Right cardiac atrium (tissue), 5 donors: ENCODE results near the gene APLP2. TPM values are rescaled to one million over a fixed set of nuclear protein-coding genes. Genes with fewer than 3 reads are reported as not detected.

ENCODE experiments used
- ATAC-seq, 2 donors: fragments of 200-7000 bp; cut with Tn5 transposase; one replicate each; pipeline versions ENCODE4 v1.8.0 to v1.9.1; 2020; ENCODE audit warnings: moderate library complexity in 2 of 2, mild to moderate bottlenecking in 1 of 2
- DNase-seq, 3 donors: peaks; one replicate each; pipeline ENCODE4 v3.0.0-alpha.2; 2020
- H3K27ac ChIP-seq: one replicate; pipeline ENCODE4 v1.5.1; 2013; ENCODE audit warnings: mild to moderate bottlenecking, low read length, control low read depth, moderate library complexity
- H3K27me3 ChIP-seq: one replicate; pipeline ENCODE4 v1.6.1; 2013; ENCODE audit not compliant: control insufficient read depth, insufficient read depth
- H3K4me1 ChIP-seq: one replicate; pipeline ENCODE4 v1.6.1; 2013; ENCODE audit warnings: low read length; ENCODE audit not compliant: control insufficient read depth, insufficient read depth
- H3K4me3 ChIP-seq: one replicate; pipeline ENCODE4 v1.5.1; 2013; ENCODE audit warnings: low read length, control low read depth
- H3K9me3 ChIP-seq: one replicate; pipeline ENCODE4 v1.6.1; 2013; ENCODE audit warnings: low read length; ENCODE audit not compliant: control insufficient read depth
- WGBS: extraction: QIAGEN DNeasy Blood & Tissue Kit; methylation state at CpG from one replicate; pipeline ENCODE4 v1.1.7; 2013; 5-methylcytosine and 5-hydroxymethylcytosine counted together
- intact Hi-C, 4 donors: fragments of 100-400 bp; cut with DNase I; formaldehyde crosslinking; loops; one replicate each; pipeline versions ENCODE4 v1.11.0 to v1.14.0; 2022 to 2023
- polyA plus RNA-seq: library from polyadenylated mRNA; stranded (reverse); fragments of 200-250 nt; gene quantifications from one replicate; pipeline ENCODE4 v1.2.3, GENCODE V29; 2013
- total RNA-seq, 4 donors: library from RNA; stranded (reverse); fragmentation: NEBNext Ultra II Directional; extraction: Animal tissue kit (Norgen Biotek cat#: 25700); gene quantifications; one replicate each; pipeline ENCODE4 v1.2.1, GENCODE V29; 2021
- donor health status: healthy with polysubstance abuse.
- donor health status: DM: no; HTN: yes; CAD: no.
- donor health status: DM: no; HTN: no; CAD: no.
- donor health status: DM: no; HTN: yes; CAD: no; lungs with severe emphysema.
- donor health status: DM: yes; HTN: yes; CAD: no.

Gene APLP2
- total and polyA plus RNA-seq, 5 donors, result 228 to 375 (median 330) TPM

GRCh38 chr11:130159657-130160497, 90.2 kb downstream of the APLP2 start, which contains the start of gene ST14:
ST14 (plus strand) TSS chr11:130159782; CDS start chr11:130159980, 198 bp downstream.
- ATAC-seq (peak in 1 of 2 donors; percentile 22), DNase-seq (no peak)
- intact Hi-C loops, result no loop called here
- Histone ChIP-seq H3K9me3 (no peaks in the 10 kb centered on the region), H3K4me1 (no peaks in the 10 kb centered on the region), H3K27me3 (no peaks in the 10 kb centered on the region), H3K27ac (no peak within 1 kb of the TSS), H3K4me3 (peak within 1 kb of the TSS; percentile 1)
- 5% methylated on average over 89 of the region's 89 CpGs for WGBS

GRCh38 chr11:130160498-130161155, 90.9 kb downstream of the APLP2 start:
- Histone ChIP-seq H3K4me1 (no peaks in the 10 kb centered on the region), H3K27me3 (no peaks in the 10 kb centered on the region), H3K9me3 (no peaks in the 10 kb centered on the region), H3K27ac (no peak overlapping the region), H3K4me3 (no peak overlapping the region)
- WGBS, result 59% methylated on average over 19 of the region's 19 CpGs
- ATAC-seq (no peak), DNase-seq (no peak)
- intact Hi-C loops, result no loop called here

- Histone ChIP-seq H3K4me1 (no peaks in the 10 kb centered on the region), H3K27me3 (no peaks in the 10 kb centered on the region), H3K4me3 (no peak overlapping the region), H3K9me3 (no peaks in the 10 kb centered on the region), H3K27ac (no peak overlapping the region)
- no peak for ATAC-seq
- DNase-seq, result no peak
- 55% methylated on average over 11 of the region's 11 CpGs for WGBS
- intact Hi-C loops, result no loop called here
These were observed 91.9 kb downstream of the APLP2 start for GRCh38 chr11:130161441-130162145.

GRCh38 chr11:130162733-130163132, 93.0 kb downstream of the APLP2 start:
- Histone ChIP-seq H3K27ac (no peak overlapping the region), H3K27me3 (no peaks in the 10 kb centered on the region), H3K4me3 (no peak overlapping the region), H3K4me1 (no peaks in the 10 kb centered on the region), H3K9me3 (no peaks in the 10 kb centered on the region)
- intact Hi-C loops, result no loop called here
- DNase-seq (no peak), ATAC-seq (no peak)
- WGBS, result 63% methylated on average over 5 of the region's 5 CpGs

- 37% methylated on average over 13 of the region's 13 CpGs for WGBS
- Histone ChIP-seq H3K9me3 (no peaks in the 10 kb centered on the region), H3K4me1 (no peaks in the 10 kb centered on the region), H3K4me3 (no peak overlapping the region), H3K27me3 (no peaks in the 10 kb centered on the region), H3K27ac (no peak overlapping the region)
- intact Hi-C loops, result no loop called here
- ATAC-seq, result peak in 1 of 2 donors; percentile 13
- peak in 1 of 3 donors; percentile 65 for DNase-seq
These were observed 93.9 kb downstream of the APLP2 start for GRCh38 chr11:130163346-130164220.

GRCh38 chr11:130164221-130164570, 94.5 kb downstream of the APLP2 start:
- ATAC-seq (no peak), DNase-seq (no peak)
- H3K27ac ChIP-seq, result no peak overlapping the region
- intact Hi-C loops, result no loop called here
- 75% methylated on average over 2 of the region's 2 CpGs for WGBS
- no peak overlapping the region for H3K4me3 ChIP-seq
- H3K27me3 ChIP-seq, result no peaks in the 10 kb centered on the region
- no peaks in the 10 kb centered on the region for H3K4me1 ChIP-seq
- H3K9me3 ChIP-seq, result no peaks in the 10 kb centered on the region

GRCh38 chr11:130165601-130166456, 96.1 kb downstream of the APLP2 start:
- intact Hi-C loops, result no loop called here
- WGBS, result 81% methylated on average over 9 of the region's 9 CpGs
- Histone ChIP-seq H3K27ac (no peak overlapping the region), H3K27me3 (no peaks in the 10 kb centered on the region), H3K9me3 (no peaks in the 10 kb centered on the region), H3K4me1 (no peaks in the 10 kb centered on the region), H3K4me3 (no peak overlapping the region)
- DNase-seq (no peak), ATAC-seq (peak in 1 of 2 donors; percentile 15)

- Histone ChIP-seq H3K27ac (no peak overlapping the region), H3K27me3 (no peaks in the 10 kb centered on the region), H3K9me3 (no peaks in the 10 kb centered on the region), H3K4me3 (no peak overlapping the region), H3K4me1 (no peaks in the 10 kb centered on the region)
- peak; percentile 46 to 76 for ATAC-seq
- 55% methylated on average over 4 of the region's 4 CpGs for WGBS
- intact Hi-C loops, result no loop called here
- no peak for DNase-seq
These were observed 96.7 kb downstream of the APLP2 start for GRCh38 chr11:130166457-130166784.

- Histone ChIP-seq H3K27me3 (no peaks in the 10 kb centered on the region), H3K9me3 (no peaks in the 10 kb centered on the region), H3K4me3 (no peak overlapping the region), H3K27ac (no peak overlapping the region), H3K4me1 (no peaks in the 10 kb centered on the region)
- 97% methylated on average over 3 of the region's 3 CpGs for WGBS
- DNase-seq, result no peak
- ATAC-seq, result no peak
- intact Hi-C loops, result no loop called here
These were observed 97.5 kb downstream of the APLP2 start for GRCh38 chr11:130167146-130167545.

GRCh38 chr11:130168105-130168504, 98.4 kb downstream of the APLP2 start:
- Histone ChIP-seq H3K27me3 (no peaks in the 10 kb centered on the region), H3K4me1 (no peaks in the 10 kb centered on the region), H3K9me3 (no peaks in the 10 kb centered on the region), H3K4me3 (no peak overlapping the region), H3K27ac (no peak overlapping the region)
- ATAC-seq (no peak), DNase-seq (no peak)
- WGBS, result 85% methylated on average over 7 of the region's 7 CpGs
- intact Hi-C loops, result no loop called here
